GM10248 (cell line): Measurements from ENCODE around the gene CYBC1.

Experiments used
- CTCF ChIA-PET: fragments of 300-600 bp; sonication (Branson Sonifier 250); formaldehyde crosslinking; extraction: SDS; loops from one replicate; lab custom pipeline; 2021; ENCODE audit warnings: antibody characterized with exemption; lab: Yijun Ruan, JAX
- POLR2A ChIA-PET: fragments of 350-650 bp; sonication (Branson Sonifier 250); formaldehyde crosslinking; extraction: SDS; loops from one replicate; lab custom pipeline; 2020; ENCODE audit warnings: antibody characterized with exemption; lab: Yijun Ruan, JAX
- DNase-seq: peaks from one replicate; pipeline ENCODE4 v3.0.0; 2012; ENCODE audit errors: extremely low spot score
- CTCF ChIP-seq: IDR thresholded peaks from 2 replicates; pipeline ENCODE4 v1.5.1; 2012; ENCODE audit warnings: mild to moderate bottlenecking, low read depth; ENCODE audit errors: extremely low read depth, missing control alignments, control extremely low read depth

CYBC1 gene

GRCh38 chr17:82436601-82437324, 13.8 kb downstream of the CYBC1 start:
- ChIA-PET CTCF (interaction anchor here (0.9 to 1.5 kb wide), 3 partner anchors 10 to 85 kb away, joined by 3 to 4 read pairs (median 3); no protein-coding TSS in a partner anchor), POLR2A (no interaction called here)
- no peak for DNase-seq
- no peak for TF ChIP-seq CTCF

- TF ChIP-seq CTCF: no peak
- ChIA-PET POLR2A (no interaction called here), CTCF (interaction anchor here (0.9 to 1.5 kb wide), 2 partner anchors 11 to 84 kb away, joined by 3 to 4 read pairs; no protein-coding TSS in a partner anchor)
- DNase-seq: no peak
Measured at GRCh38 chr17:82435601-82436583, 14.7 kb downstream of the CYBC1 start.

- ChIA-PET CTCF (interaction anchor here (0.9 to 1.5 kb wide), 2 partner anchors 9 to 10 kb away, joined by 3 to 4 read pairs; no protein-coding TSS in a partner anchor), POLR2A (interaction anchor here (0.6 kb wide), 1 partner anchor 13 kb away, joined by 3 read pairs; no protein-coding TSS in a partner anchor)
- no peak for TF ChIP-seq CTCF
- DNase-seq: no peak
Measured at GRCh38 chr17:82435103-82435502, 15.4 kb downstream of the CYBC1 start.

GRCh38 chr17:82434216-82434565, 16.4 kb downstream of the CYBC1 start:
- DNase-seq: no peak
- ChIA-PET POLR2A (no interaction called here), CTCF (interaction anchor here (0.9 kb wide), 1 partner anchor 8 kb away, joined by 3 read pairs; no protein-coding TSS in a partner anchor)

GRCh38 chr17:82433560-82434215, 16.9 kb downstream of the CYBC1 start:
- no peak for DNase-seq
- POLR2A ChIA-PET: no interaction called here
- CTCF ChIA-PET: no interaction called here
- no peak for TF ChIP-seq CTCF

More at GRCh38 chr17:82434216-82434565, 16.4 kb downstream of the CYBC1 start:
- TF ChIP-seq CTCF: no peak
